ENCODE data around the gene EHMT1.
A peak's percentile ranks its signal among the peaks of the same experiment; 100 is the strongest.

EHMT1 gene

GRCh38 chr9:137744632-137745183 is 125.9 kb downstream of the EHMT1 start:
- DNase-seq, result no peak

GRCh38 chr9:137745541-137745991 is 126.8 kb downstream of the EHMT1 start:
- DNase-seq, result peak; percentile 56

DNA sequence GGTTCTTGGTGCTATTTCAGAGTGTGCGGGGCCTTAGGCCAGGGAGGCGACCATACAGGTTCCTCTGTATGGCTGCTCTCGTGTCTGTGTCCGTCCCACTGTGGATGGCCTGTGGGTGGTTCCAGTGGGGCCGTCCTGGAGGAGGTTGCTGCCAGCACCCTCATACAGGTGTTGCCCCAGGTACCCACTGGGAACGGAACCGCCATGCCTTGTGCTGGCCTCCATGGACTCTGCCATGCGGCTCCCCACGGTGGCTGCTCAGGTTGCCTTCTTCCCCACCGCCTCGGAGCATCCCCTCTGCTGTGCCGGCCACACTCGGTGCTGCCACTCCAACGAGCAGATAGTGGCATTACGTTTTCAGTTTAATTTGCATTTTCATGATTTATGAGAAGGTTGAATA is 129.5 kb downstream of the EHMT1 start:
- DNase-seq, result no peak

GRCh38 chr9:137748741-137749140 is 129.9 kb downstream of the EHMT1 start:
- no peak for DNase-seq

GRCh38 chr9:137749511-137749910 is 130.7 kb downstream of the EHMT1 start:
- no peak for DNase-seq

- no peak for DNase-seq
Observed at GRCh38 chr9:137750007-137750406, 131.2 kb downstream of the EHMT1 start.

GRCh38 chr9:137750566-137750965 is 131.8 kb downstream of the EHMT1 start:
- DNase-seq, result no peak

DNA sequence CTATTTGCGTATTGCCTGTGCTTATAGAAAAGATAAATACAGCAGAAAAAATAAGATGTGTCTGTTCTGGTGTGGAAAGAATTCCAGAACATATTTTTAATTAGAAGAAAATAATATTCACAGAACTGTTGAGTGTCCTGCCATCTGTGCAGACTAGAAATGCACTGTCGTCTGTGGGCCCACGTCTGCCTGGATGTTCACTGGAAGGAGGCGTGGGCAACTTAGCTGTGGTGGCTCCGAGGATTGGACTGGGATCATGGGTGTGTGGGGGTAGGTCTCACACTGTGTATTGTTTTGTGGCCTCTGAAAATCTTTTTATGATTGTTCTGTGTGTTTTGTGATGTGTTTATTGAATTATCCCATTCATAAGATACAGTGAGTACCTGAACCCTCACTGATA is 132.8 kb downstream of the EHMT1 start:
- no peak for DNase-seq

DNA sequence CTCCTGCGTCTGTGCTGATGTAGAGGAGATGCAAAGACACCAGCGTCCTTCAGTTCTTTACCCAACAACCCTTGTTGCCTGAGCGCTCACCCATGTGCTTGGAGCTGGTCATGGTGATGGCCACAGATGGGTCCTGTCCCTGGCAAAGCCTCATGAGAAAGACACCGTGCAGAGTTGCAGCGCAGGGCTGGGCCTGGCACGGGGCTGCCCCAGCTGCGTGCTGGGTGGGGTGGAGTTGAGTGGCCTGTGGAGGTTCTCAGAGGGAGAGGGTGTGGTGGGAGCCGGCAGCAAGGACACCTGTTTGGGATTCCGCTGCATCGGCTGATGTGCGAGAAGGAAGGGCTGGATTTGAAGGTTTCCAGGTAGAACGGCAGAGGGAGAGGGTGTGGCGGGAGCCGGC is 133.6 kb downstream of the EHMT1 start:
- DNase-seq, result no peak

DNA sequence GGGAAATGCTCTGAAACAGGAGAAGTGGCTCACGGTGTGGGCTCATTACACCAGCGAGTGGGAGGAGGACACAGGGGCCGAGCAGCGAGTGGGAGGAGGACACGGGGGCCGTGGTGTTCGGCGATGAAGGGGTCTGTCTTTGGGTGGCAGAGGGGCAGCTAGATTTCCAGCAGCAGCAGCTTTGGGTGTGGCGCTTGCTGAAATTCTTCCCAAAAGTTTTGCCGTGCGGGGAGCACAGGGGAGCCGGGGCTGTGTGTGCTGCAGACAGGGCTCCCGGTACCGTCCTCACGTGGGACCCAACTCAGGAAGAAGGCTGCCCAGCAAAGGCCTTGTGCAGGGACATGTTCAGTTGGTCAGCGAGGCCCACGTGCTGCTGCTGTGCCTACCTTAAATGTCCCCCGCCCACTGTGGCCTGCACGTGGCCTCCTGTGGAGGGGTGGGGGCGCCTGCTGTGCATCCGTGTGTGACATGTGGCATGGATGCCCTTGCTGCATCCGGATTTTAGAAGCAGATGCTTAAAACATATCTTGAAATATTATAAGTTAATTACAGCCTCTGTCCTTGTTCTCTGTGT is 134.5 kb downstream of the EHMT1 start:
- no peak for DNase-seq

GRCh38 chr9:137755261-137755927 is 136.6 kb downstream of the EHMT1 start:
- no peak for DNase-seq

DNA sequence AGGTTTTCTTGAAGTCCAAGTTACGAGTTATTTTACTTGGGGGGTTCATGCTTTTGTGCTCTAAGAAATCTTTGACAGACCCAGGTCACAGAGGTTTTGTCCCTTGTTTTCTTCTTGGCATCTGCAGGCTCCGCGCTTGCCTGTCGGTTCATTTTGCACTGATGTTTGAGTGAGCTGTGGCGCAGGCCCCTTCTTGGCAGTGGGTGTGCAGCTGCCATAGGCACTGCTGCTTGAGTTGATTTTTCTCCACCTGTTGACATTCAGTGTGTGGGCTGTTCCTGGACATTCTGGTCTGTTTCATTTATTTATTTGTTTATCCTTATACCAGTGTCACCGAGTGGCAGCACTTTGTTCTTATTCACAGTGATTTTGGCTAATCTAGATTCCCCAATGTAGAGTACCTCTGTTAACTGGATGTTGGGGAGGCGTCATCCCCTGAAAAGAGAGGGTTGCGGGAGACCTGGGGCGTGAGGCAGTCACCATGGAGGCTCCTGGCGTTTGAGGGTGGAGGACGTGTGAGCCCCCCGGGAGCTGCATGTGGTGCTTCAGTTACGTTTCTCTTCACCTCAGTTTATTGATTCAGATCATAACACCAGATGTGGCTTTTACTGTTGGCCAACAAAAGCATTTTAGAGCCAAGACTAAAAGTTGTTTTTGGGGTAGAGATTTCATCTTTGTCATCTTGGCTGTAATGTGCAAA is 137.4 kb downstream of the EHMT1 start:
- DNase-seq, result no peak

DNA sequence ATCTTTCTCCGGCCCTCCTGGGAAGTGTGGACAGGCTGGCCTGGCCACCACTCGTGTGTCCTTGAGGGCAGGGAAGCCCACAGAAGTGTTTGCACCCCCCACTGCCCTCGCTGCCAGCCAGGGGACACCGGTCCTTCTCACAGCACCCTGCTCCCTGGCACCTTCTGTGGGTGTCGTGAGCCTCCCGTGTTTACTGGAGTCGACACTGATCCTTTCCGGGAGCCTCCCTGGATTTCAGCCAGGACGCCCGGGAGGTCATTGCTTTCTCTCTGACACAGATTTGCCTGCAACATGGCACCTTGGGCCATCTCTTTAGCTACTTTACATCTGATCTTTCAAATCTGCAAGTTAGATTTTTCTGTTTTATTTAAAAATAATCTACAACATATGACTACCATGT is 138.3 kb downstream of the EHMT1 start:
- no peak for DNase-seq

- DNase-seq, result peak; percentile 51
Observed at GRCh38 chr9:137757613-137758029, 138.8 kb downstream of the EHMT1 start.

DNA sequence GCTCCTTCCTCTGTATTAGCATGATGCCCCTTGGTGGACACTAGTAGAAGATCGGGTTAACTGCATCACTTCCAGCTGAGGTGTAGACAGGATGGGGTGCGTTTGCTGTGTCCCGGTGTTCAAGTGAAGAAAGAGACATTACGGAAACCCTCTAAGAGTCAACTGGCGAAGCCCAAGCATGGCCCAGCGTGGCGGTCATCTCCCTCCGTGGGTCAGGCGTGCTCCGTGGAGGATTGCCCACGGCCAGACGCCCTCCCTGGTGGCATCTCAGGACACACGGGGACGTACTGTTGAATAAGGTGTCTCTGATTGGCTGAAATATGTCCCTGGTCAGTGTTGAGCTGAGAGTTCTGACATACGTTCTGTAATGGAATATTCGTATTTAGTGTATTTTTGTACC is 139.3 kb downstream of the EHMT1 start:
- DNase-seq, result no peak

- DNase-seq, result peak; percentile 37
Observed at GRCh38 chr9:137759117-137759516, 140.3 kb downstream of the EHMT1 start.

DNA sequence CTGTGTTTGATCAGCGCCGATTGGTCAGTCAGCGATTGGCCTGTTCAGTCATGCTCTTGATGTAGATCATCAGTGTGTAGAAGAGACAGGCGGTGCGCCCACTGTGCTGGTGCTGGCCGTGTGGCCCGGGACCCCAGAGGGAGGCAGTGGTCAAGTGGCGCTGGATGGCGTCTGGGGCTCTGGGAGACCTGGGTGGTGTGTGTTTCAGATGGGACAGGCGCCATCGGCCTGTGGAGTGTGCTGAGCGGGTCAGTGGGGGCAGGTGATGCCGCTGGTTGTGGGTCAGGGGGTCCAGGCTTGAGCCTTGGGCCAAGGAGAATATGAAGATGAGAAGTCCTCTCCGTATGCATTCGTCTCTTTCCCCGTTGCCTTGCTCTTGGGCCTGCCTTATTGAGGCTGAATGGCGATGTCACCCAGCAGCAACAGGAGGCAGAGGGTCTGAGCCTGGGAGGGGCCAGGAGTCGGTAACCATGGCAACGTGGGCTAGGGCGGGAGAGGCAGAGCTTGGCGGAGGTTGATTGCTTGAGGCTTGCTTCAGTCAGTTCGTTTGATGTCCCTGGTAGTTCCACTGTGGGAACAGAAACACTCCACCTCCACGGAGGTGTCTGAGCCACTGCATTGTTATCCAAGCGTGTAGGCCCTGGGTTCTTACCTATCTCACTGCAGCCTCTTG is 141.0 kb downstream of the EHMT1 start:
- DNase-seq, result peak; percentile 45

GRCh38 chr9:137760426-137760825 is 141.6 kb downstream of the EHMT1 start:
- DNase-seq, result no peak

- peak; percentile 29 for DNase-seq
Observed at GRCh38 chr9:137761032-137761431, 142.2 kb downstream of the EHMT1 start.

DNA sequence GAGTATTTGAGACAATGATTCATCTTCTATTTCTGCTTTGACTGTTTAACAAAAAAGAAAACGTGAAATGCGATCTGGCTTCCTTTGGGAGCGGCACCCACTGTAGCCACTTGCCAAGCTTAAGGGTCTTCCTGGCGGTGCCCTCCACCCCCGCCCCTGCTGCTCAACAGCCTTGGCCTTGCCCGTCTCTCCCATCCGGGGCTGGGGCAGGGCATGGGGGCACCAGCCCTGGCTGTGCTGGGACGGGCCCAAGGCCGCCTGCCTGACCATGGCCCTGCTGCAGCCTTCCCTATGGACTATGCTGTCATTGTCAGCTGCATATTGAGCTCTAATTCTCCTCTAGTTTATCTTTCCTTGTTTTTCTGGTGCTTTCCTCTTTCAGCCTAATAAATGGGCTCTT is 143.0 kb downstream of the EHMT1 start:
- DNase-seq, result no peak

DNA sequence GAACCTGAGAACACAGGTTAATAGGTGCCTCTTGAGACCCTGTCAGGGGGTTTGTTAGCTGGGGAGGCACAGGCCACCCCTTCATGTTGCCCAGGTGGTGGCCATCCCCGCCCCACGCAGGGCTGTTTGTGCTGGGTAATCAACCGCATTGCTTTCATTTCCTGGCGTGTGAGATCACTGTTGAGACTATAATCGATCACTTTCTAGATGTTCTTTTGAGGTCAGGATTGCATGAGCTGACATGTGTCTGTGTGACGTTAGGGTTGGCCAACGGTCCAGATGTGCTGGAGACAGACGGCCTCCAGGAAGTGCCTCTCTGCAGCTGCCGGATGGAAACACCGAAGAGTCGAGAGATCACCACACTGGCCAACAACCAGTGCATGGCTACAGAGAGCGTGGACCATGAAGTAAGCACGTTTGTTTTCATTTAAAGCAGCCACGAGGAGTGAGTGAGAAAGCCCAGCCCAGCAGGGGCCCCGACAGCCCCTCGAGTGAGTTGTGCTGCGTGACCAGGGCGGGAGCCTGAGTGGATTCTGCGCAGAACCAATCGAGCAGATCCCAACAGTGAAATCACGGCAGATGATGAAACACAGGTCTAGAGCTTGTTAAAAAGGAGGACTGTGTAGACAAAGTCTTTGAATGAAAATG is 143.7 kb downstream of the EHMT1 start:
- peak; percentile 54 for DNase-seq

DNA sequence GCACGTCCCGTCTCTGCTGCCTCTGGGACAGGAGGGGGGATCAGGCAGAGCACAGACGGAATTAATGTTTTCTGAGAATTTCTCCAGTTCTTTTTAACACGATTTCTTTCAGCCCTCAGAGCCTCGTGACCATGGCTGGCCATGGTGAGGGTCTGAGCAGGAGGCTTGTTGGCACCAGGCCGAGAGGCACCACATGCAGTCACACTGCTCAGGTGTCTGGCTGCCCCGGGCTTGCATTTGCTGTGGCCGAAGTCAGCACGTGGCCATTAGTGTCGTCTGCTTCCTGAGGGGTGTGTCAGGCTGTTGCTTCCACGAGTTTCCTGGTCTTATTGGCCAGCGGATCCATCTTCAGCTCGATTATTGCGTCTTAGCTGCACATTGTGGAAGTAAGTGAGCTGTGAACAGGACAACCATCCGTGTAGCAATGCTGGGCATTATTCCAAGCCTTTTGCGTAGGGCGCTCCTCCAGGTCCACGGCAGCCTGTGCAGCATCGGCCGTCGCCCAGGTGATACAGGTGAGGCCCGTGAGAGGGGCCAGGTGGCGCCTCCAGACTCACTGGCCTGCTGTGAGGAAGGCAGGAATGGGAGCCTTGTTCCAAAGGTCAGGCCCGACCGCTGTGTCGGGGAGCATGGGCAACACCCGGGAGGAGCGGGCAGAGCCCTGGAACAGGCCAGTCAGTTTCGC is 144.6 kb downstream of the EHMT1 start:
- DNase-seq, result no peak
